PC-9 (cell line): ENCODE measurements around the gene GSTO2.

Experiments
- EZH2 ChIP-seq: fragments of 200-600 bp; sonication (generic); IDR thresholded peaks from 2 replicates; pipeline ENCODE4 v1.8.0; 2017; ENCODE audit warnings: antibody characterized with exemption, low read depth
- TF ChIP-seq, protein P1 (sequence below): fragments of 200-600 bp; sonication (generic); conservative IDR thresholded peaks from 2 replicates; pipeline ENCODE4 v1.6.1; 2017; ENCODE audit warnings: mixed run types, antibody characterized with exemption, mild to moderate bottlenecking, moderate library complexity

DNA sequence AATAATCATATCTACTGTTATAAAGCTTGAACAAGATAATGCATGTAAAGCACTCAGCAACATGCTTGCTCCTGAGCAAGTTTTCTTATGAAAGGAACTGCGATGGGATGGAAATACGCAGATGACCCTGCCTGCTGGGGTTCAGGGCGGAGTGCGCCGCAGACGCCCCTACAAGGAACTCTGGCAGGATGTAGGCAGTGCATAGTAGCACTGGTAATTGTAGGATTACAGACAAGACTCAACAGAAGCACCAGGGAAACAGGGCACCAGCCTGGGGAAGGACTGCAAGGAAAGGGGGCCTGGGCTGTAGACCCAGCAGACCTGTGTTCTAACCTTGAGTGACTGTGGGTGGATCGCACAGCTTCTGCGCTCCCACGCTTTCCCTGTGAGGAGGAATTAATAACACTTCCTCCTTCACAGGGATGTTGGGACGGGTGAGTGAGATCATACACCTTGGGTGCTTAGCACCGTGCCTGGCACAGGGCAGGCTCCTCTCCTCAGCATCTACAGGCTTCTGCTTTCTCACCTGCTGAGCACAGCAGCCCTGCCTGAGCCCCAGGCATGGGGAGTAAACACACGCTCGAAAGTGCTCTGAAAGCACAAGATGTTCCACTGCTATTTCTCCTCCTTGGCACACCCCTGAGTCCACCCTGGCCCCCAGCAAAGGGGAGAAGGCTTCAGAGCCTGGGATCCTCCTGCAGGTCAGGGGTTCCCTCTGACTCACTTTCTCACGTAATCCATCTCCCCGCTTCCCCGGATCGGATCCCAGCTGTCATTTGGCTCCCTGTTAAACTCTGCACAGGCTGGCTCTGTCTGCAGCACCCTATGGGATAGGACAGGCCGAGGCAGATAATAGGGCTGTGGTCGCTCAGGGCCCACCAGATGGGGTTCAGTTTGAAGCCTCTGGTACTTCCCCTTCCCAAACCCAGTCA, 50.1 kb downstream of the GSTO2 start:
- TF ChIP-seq EZH2: no peak
- TF ChIP-seq, protein P1, sequence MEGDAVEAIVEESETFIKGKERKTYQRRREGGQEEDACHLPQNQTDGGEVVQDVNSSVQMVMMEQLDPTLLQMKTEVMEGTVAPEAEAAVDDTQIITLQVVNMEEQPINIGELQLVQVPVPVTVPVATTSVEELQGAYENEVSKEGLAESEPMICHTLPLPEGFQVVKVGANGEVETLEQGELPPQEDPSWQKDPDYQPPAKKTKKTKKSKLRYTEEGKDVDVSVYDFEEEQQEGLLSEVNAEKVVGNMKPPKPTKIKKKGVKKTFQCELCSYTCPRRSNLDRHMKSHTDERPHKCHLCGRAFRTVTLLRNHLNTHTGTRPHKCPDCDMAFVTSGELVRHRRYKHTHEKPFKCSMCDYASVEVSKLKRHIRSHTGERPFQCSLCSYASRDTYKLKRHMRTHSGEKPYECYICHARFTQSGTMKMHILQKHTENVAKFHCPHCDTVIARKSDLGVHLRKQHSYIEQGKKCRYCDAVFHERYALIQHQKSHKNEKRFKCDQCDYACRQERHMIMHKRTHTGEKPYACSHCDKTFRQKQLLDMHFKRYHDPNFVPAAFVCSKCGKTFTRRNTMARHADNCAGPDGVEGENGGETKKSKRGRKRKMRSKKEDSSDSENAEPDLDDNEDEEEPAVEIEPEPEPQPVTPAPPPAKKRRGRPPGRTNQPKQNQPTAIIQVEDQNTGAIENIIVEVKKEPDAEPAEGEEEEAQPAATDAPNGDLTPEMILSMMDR: no peak
